Bronchus fibroblast of lung (primary cell): ENCODE data around the gene OR5D16. TPM values are rescaled to one million over a fixed set of nuclear protein-coding genes. Genes with fewer than 3 reads are reported as not detected.

Experiments
- total RNA-seq: library from RNA; depleted of rRNA; stranded (reverse); fragments of >200 nt; gene quantifications from 2 replicates; pipeline ENCODE4 v1.2.3, GENCODE V29; 2015

OR5D16 gene
- total RNA-seq: not detected in 2 replicates

GRCh38 chr11:55838452-55838851 is at the start of gene OR5D16:
OR5D16 (plus strand) TSS chr11:55838752; CDS start chr11:55838752, 0 bp downstream.

DNA sequence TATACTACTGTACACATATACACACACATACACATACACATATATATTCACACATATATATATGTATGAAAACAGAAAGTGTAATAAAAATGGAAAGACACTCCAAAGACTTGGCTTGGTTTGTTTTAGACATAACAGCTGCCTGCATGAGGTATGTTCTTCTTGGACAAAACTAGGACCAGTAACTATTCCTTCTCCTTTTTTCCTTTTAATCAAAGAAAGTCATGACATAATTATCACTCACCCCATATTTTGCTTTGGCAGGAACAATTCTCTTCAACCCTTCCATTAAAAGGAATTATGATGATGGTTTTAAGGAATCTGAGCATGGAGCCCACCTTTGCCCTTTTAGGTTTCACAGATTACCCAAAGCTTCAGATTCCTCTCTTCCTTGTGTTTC is 43.3 kb upstream of the OR5D16 start, which contains the start of gene OR5D14:
Gene OR5D14 (plus strand): TSS at position 301 of the 400 bp plus-strand sequence. CDS start 0 bp downstream, at position 301.

GRCh38 chr11:55811067-55811466 is 27.5 kb upstream of the OR5D16 start, which contains the start of gene OR5L1:
OR5L1 (plus strand) TSS chr11:55811367; CDS start chr11:55811467, 100 bp downstream.

DNA sequence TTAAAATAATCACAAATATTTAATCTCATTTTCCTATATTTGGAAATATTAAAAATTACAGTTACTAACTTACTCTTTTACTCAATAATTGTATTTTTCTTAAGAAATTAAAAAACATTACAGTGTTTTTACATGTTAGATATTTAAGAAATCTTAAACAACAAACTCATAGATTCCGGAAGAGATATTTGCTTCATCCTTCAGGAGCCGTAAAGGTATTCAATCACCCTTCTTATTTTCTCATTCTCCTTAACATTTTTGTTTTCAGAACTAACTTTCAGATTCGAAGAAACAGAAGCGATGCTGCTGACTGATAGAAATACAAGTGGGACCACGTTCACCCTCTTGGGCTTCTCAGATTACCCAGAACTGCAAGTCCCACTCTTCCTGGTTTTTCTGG is 19.2 kb upstream of the OR5D16 start, which contains the start of gene OR5D18:
Gene OR5D18 (plus strand): TSS at position 301 of the 400 bp plus-strand sequence. CDS start 0 bp downstream, at position 301.

GRCh38 chr11:55826919-55827318 is 11.6 kb upstream of the OR5D16 start, which contains the start of gene OR5L2:
OR5L2 (plus strand) TSS chr11:55827219; CDS start chr11:55827219, 0 bp downstream.

GRCh38 chr11:55882997-55883396 is 44.4 kb downstream of the OR5D16 start, which contains the start of gene TRIM51:
TRIM51 (plus strand) TSS chr11:55883297; CDS start chr11:55885429, 2,132 bp downstream.

Other genes with a start within 250 kb of the OR5D16 start
- gene OR4C11, start 231.1 kb upstream of the OR5D16 start, total RNA-seq: not detected in 2 replicates
- not detected in 2 replicates for gene OR4P4, start 203.6 kb upstream of the OR5D16 start, total RNA-seq
- not detected in 2 replicates for gene OR4S2, start 190.4 kb upstream of the OR5D16 start, total RNA-seq
- gene OR4C6, start 176.6 kb upstream of the OR5D16 start, total RNA-seq: not detected in 2 replicates
- gene OR5D13, start 65.3 kb upstream of the OR5D16 start, total RNA-seq: not detected in 2 replicates
- gene OR5D14, start 43.2 kb upstream of the OR5D16 start, total RNA-seq: not detected in 2 replicates
- gene OR5L1, start 27.4 kb upstream of the OR5D16 start, total RNA-seq: not detected in 2 replicates
- gene OR5D18, start 19.1 kb upstream of the OR5D16 start, total RNA-seq: not detected in 2 replicates
- gene OR5L2, start 11.5 kb upstream of the OR5D16 start, total RNA-seq: not detected in 2 replicates
- not detected in 2 replicates for gene TRIM51, start 44.5 kb downstream of the OR5D16 start, total RNA-seq
- gene OR5W2, start 75.8 kb downstream of the OR5D16 start, total RNA-seq: not detected in 2 replicates
- gene OR5I1, start 97.6 kb downstream of the OR5D16 start, total RNA-seq: not detected in 2 replicates
- gene OR10AG1, start 131.2 kb downstream of the OR5D16 start, total RNA-seq: not detected in 2 replicates
- gene OR5F1, start 155.9 kb downstream of the OR5D16 start, total RNA-seq: not detected in 2 replicates
- not detected in 2 replicates for gene OR5AS1, start 188.9 kb downstream of the OR5D16 start, total RNA-seq